Mammary epithelial cell (primary cell): ENCODE data around the gene EVI2A.

Experiments
- EZH2 ChIP-seq: IDR thresholded peaks from 2 replicates; pipeline ENCODE4 v1.6.1; 2012; ENCODE audit warnings: low read length, inconsistent platforms, borderline replicate concordance
- TF ChIP-seq, protein P1 (sequence below), 2 donors: IDR thresholded peaks in 1 of 2; conservative IDR thresholded peaks in 1 of 2; 2 replicates each; pipeline ENCODE4 v1.5.1; 2011 to 2012; ENCODE audit warnings: inconsistent platforms in 2 of 2, low read length in 2 of 2, mild to moderate bottlenecking in 2 of 2, control low read depth in 1 of 2, low read depth in 1 of 2; ENCODE audit not compliant: insufficient read depth in 1 of 2; ENCODE audit errors: extremely low read depth in 1 of 2

DNA sequence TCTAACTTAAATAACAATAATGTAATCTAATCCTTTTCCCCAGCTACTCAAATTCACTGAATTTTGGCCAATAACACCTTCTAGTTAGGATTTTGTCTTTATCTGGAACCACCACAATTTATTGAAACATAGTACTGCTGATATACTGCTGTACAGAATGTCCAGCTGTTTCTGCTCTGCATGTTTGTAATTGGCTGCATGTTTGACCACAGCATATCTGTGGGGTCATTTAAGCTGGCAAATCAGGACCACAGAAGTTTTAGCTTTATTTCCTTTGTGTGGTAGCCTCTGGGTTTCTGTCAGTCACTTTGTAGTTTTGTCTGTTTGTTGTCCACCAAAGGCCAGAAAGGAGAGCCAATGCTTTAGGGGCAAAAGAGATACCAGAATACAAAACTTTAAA is 47.8 kb upstream of the EVI2A start:
- TF ChIP-seq, protein P1, sequence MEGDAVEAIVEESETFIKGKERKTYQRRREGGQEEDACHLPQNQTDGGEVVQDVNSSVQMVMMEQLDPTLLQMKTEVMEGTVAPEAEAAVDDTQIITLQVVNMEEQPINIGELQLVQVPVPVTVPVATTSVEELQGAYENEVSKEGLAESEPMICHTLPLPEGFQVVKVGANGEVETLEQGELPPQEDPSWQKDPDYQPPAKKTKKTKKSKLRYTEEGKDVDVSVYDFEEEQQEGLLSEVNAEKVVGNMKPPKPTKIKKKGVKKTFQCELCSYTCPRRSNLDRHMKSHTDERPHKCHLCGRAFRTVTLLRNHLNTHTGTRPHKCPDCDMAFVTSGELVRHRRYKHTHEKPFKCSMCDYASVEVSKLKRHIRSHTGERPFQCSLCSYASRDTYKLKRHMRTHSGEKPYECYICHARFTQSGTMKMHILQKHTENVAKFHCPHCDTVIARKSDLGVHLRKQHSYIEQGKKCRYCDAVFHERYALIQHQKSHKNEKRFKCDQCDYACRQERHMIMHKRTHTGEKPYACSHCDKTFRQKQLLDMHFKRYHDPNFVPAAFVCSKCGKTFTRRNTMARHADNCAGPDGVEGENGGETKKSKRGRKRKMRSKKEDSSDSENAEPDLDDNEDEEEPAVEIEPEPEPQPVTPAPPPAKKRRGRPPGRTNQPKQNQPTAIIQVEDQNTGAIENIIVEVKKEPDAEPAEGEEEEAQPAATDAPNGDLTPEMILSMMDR (conservative IDR thresholded peaks at IDR 0.05 in 1 of 2, IDR thresholded peaks at IDR 0.05 in 1 of 2; ENCODE audit: extremely low read depth in 1 of 2, insufficient read depth in 1 of 2, low read depth in 1 of 2, low read length in 2 of 2), result no peak
- TF ChIP-seq EZH2, result no peak
